Hematopoietic multipotent progenitor cell treated with erythropoietin and hydrocortisone succinate and interleukin-3 and kit ligand, for 4 days (in vitro differentiated cells): ENCODE measurements around the gene INPP5A.
"Not testable (repeated sequence)": the region's sequence is repeated elsewhere in the genome, so short reads cannot be mapped to it uniquely, and the experiment has no call there.

Experiments used
- DNase-seq: peaks from one replicate; pipeline ENCODE4 v3.0.0-alpha.2; 2015

The INPP5A gene

DNA sequence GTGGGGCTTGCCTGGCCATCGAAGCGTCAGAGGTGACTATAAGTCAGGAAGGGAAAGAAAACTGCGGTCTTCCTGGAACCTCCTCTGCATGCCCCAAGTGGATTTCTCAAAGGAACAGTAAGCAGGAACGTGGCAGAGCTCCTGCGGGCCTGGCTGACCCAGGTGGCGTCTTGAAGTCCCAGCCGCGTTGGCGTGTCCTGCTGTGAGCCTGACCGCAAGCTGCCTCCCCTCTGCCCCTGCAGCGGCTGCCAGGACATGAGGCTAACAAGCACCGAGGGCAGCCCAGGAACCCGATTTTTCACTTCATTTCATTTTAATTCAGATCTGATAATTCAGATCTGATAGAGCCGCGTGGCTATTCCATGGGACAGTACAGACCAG is 193.0 kb downstream of the INPP5A start:
- DNase-seq, result no peak

DNA sequence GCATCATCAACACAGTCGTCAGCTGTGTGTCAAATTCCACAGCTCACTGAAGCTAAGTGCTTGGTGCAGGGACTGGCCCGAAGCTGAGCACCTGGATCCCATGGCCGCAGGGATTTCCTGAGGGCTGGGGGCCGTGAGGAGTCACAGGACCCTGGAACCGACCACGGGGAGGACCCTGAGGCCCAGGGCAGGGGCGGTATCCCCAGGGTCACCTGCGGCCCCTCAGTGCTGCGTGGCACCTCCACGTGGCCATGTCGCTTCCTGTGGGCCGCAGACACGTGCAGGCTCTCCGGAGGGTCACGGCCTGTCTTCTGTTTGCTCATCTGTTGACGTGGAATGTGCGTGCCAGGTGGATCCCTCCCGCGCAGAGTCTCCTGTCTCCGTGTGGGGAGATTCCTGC is 194.9 kb downstream of the INPP5A start:
- no peak for DNase-seq

- DNase-seq, result no peak
Measured at GRCh38 chr10:132733926-132734325, 196.3 kb downstream of the INPP5A start.

DNA sequence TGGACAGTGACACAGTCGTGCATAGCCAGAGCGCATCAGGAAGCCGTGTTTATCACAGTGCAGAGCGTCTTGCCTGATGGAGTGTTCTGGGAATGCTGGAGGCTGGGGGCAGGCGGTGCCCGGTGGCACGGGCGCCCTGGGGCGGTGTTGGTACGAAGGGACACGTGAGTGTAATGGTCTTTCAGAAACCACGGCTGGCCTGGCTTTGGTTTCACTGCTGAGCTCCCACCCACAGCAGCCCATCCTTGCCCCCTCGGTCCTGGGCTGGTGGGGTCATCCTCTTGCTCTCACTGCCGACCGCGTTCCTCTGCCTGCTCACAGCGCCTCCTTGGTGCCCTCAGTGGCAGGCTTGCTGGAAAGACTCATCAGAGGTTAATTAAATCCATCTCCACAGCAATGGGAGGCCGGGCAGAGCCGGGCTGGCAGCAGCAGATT is 197.8 kb downstream of the INPP5A start:
- DNase-seq, result no peak

DNA sequence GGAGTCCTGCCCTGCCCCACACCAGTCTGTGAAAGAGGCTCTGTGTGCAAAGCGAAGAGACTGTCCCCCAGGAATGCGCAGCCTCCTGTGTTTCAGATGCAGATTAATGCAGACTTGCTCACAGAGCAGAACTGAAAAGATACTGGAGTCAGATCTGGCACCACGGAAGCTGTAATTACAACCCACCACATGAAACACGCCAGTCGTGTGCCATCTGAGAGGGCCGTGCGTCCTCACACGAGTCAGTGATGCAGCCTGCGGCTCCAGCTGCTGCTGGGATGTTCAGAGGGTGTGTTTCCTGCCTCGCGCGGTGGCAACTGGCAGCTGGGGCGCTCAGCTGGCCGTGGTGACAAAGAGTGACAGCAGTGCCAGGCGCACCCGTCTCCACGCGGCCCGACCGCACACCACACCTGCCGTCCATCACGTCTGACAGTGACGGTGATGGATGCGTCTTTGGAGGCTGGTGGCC is 198.4 kb downstream of the INPP5A start:
- DNase-seq, result no peak

- no peak for DNase-seq
Measured at GRCh38 chr10:132737390-132738048, 199.9 kb downstream of the INPP5A start.

DNA sequence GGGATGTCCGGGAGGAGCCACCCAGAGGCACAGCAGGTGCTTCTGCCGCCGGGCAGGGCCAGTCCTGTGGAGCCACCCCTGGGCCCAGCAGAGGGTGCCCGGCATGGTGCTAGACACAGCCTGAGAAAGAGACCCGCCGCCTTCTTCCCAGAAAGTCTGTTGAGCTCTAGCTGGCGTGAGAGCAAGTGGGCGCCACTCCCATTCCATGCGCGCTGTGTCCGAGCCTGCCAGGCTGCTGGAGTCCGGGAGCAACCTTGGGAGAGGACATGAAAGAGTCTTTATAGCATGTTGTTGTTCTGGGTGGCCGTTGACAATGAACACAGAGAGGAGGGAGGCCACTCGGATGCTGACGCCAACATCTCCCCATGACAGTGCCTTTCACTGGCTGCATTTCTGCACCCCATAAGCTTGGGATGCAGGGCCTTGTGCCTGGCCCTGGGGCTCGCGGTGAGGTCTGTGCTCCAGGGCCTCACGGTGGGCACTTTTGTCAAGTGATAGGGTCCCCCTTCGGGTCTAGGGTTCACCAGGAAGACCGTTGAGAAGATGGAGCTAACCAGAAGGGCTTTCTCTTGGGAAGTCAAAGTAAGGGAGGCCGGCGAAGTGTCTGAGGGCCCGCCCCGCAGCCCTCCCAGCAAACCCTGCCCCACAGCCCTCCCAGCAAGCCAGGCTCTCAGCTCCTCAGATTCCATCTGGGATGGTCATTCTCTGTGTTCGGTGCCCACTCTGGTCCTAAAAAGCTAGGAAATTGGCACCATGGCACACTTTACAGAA is 201.1 kb downstream of the INPP5A start:
- DNase-seq, result no peak

DNA sequence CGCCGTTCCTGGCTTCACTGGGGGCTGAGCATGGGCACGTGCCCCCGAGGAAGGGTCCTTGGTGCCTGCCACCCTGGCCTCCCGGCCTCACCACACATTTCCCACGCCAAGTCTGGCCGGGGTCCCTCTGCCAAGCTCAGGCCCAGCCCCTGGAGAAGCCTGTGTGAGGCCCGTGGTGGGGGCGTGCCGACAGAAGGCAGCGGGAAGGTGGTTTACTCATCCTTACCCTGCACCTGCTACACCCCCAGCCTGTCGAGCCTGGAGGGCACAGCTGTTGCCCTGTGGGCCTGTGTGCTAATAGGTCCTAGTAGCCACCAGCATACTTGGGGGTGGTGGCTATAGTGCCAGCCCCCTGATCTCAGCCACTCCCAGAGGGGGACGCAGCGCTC is 201.6 kb downstream of the INPP5A start:
- no peak for DNase-seq

GRCh38 chr10:132740588-132740987 is 203.0 kb downstream of the INPP5A start:
- no peak for DNase-seq

- DNase-seq, result no peak
Measured at GRCh38 chr10:132742167-132742836, 204.7 kb downstream of the INPP5A start.

DNA sequence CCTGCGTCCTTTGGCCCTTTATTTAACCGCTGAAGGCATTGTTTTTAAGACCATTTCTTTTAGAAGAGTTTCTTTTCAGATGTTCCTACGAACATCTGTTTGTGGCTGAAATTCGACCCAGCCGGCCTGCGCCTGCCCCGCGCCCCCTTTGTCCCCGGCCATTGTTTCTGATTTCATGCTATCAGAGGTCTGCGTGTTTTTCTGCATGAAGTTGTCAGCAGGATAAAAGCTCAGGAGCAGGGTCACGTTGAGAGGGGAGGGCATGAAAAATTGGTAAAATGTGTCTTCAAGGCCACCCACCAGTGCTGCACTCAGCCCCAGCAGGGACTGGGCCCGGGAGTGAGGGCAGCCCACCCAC is 205.2 kb downstream of the INPP5A start:
- no peak for DNase-seq

DNA sequence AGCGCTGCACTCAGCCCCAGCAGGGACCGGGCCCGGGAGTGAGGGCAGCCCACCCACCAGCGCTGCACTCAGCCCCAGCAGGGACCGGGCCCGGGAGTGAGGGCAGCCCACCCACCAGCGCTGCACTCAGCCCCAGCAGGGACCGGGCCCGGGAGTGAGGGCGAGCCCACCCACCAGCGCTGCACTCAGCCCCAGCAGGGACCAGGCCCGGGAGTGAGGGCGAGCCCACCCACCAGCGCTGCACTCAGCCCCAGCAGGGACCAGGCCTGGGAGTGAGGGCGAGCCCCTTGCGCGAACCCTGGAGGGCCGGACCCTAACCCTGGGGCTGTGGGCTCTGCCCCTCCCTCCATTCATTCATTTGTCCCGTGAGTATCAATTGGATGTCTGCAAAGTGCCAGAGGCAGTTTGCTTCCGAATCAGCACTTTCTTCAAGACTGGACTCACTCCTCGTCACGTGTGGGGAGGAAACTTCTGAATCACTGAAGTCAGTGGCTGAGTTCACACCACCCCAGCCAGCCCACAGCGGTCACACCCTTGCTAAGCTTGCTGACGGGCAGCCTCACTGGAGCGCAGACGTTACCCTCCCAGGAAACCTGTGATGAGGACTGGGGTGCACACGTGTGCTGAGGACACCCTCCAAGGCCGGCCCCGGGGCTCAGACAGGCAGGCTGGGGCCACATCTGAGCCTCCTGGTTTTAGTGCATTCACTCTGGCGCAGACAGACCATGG is 205.8 kb downstream of the INPP5A start:
- DNase-seq, result not testable (repeated sequence)

- DNase-seq, result no peak
Measured at GRCh38 chr10:132743925-132744490, 206.4 kb downstream of the INPP5A start.

- no peak for DNase-seq
Measured at GRCh38 chr10:132744839-132745238, 207.3 kb downstream of the INPP5A start.

DNA sequence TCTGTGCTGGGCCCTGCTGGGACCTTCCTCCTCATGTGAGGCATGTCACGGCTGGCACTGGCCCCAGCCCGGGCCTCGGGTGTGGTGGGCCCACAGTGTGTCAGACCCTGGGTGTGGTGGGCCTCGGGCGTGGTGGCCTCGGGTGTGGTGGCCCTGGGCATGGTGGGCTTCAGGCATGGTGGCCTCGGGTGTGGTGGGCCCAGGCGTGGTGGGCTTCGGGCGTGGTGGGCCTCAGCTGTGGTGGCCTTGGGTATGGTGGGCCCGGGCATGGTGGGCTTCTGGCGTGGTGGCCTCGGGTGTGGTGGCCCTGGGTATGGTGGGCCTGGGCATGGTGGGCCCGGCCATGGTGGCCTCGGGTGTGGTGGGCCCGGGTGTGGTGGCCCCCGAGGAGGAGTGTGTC is 207.9 kb downstream of the INPP5A start:
- no peak for DNase-seq

DNA sequence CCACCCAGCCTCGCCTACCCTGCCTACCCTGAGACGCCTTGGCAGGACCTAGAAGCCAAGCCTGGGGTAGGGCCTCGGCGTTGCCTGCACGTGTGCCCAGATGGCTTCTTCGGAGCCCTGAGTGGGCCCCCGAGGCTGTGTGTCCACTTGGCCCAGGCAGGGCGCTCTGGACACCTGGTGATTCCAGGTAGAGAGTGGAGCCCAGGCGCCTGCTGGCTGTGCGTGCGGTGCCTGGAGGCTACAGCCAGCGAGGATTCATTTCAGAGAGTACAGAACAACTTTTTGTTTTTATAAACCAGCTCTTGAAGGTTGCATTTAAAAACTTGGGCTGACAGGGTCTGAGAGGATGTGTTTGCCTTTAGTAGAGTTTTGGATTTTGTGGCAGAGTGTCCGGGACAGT is 208.4 kb downstream of the INPP5A start:
- no peak for DNase-seq

- no peak for DNase-seq
Measured at GRCh38 chr10:132746386-132746785, 208.8 kb downstream of the INPP5A start.

DNA sequence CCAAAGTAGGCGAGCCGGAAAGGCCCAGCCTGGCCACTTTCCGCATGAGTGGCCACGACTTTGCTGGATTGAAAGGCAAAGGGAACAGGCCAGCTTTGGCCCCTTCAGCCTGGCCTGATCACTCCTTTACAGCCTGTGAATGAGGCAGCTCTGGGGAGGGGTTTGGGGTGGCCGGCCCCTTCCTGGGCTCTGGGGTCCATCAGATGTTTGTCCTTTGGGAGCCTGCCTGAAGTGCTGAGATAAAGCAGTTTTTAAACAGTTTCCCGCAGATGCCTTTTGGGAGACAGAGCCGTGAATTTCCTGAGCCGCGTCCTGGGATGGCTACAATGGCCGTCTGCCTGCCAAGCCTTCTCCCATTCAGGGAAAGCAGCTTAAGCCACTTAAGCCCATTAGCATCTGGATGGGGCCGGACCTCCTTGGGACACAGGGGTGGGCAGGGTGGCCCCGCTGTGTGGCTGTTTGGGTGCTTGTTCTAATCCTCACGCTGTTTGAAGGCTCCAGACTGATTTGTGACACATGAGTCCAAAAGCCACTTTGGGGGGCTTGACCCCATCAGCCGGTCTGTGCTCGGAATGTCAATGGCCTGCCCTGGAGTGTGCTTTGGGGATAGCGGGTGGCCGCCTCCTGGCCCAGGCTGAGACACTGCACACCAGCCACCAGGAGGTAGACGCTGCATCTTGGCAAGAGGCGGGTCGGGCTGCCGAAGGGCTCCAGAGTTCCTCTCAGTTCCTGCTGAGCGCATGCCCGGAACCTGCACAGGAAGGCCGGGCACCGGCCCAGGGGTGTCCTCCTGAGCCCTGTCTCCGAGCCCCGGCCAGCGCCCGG is 209.4 kb downstream of the INPP5A start:
- DNase-seq, result no peak

DNA sequence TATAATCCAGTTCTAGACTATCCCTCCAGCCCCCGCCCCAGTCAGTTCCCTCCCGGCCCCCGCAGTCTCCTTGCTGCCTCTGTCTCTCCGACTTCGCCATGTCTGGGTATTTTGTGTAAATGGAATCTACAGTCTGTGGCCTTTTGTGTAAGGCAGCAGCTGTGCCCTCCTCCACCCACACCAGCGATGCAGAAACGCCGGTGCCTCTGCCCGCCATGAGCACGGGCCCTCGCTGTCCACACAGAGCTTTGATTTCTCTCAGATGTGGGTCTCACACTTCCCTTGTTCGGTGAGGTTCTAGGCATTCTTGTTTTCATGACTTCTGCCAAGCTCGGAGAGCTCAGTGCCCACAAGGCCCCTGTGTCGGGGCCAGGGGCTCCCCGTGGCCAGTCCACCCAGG is 210.5 kb downstream of the INPP5A start:
- no peak for DNase-seq

GRCh38 chr10:132748545-132749370 is 211.2 kb downstream of the INPP5A start:
- no peak for DNase-seq

DNA sequence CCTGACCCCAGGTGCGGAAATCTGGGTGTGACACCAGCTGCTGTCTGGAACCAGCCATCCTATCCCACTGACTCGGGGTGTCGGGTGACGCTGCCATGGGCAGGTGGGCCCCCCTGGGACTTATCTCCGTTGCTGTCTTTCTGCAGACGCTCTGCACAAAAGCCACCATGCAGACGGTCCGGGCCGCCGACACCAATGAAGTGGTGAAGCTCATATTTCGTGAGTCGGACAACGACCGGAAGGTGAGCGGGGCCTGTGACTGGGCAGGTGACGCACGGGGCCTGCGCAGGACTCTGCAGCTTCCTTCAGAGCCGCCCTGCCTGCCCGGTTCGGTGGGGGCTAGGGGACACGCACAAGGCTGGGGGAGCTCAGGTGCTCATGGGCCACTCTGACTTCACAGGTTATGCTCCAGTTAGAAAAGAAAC is 211.8 kb downstream of the INPP5A start:
- no peak for DNase-seq
